ENCODE results near the gene VPS54. TPM values are rescaled to one million over a fixed set of nuclear protein-coding genes. Genes with fewer than 3 reads are reported as not detected.
"Not testable (repeated sequence)": the region's sequence is repeated elsewhere in the genome, so short reads cannot be mapped to it uniquely, and the experiment has no call there.

The VPS54 gene
- total RNA-seq, 1 experiment from 2014 or later, result 35.9 TPM

- no peak for DNase-seq (ENCODE audit: low spot score)
- in situ Hi-C loops (cut with HindIII; ENCODE audit: low sequenced_read_pairs), result no loop called here
Observed at GRCh38 chr2:63853527-63854310, 165.5 kb downstream of the VPS54 start.

- in situ Hi-C loops (cut with HindIII; ENCODE audit: low sequenced_read_pairs), result no loop called here
- no peak for DNase-seq (ENCODE audit: low spot score)
Observed at GRCh38 chr2:63851691-63852311, 167.4 kb downstream of the VPS54 start.

GRCh38 chr2:63850649-63851048, 168.6 kb downstream of the VPS54 start:
- in situ Hi-C loops (cut with HindIII; ENCODE audit: low sequenced_read_pairs), result no loop called here
- no peak for DNase-seq (ENCODE audit: low spot score)

- DNase-seq (ENCODE audit: low spot score), result no peak
- in situ Hi-C loops (cut with HindIII; ENCODE audit: low sequenced_read_pairs), result no loop called here
Observed at GRCh38 chr2:63850204-63850571, 169.0 kb downstream of the VPS54 start.

GRCh38 chr2:63849381-63850203, 169.6 kb downstream of the VPS54 start:
- no peak for DNase-seq (ENCODE audit: low spot score)
- in situ Hi-C loops (cut with HindIII; ENCODE audit: low sequenced_read_pairs), result no loop called here

GRCh38 chr2:63847571-63847970, 171.7 kb downstream of the VPS54 start:
- DNase-seq (ENCODE audit: low spot score); in situ Hi-C loops (cut with HindIII; ENCODE audit: low sequenced_read_pairs): not testable (repeated sequence)

GRCh38 chr2:63846487-63846886, 172.7 kb downstream of the VPS54 start:
- in situ Hi-C loops (cut with HindIII; ENCODE audit: low sequenced_read_pairs), result no loop called here
- DNase-seq (ENCODE audit: low spot score), result no peak

- in situ Hi-C loops (cut with HindIII; ENCODE audit: low sequenced_read_pairs), result no loop called here
- DNase-seq (ENCODE audit: low spot score), result no peak
Observed at GRCh38 chr2:63845866-63846265, 173.4 kb downstream of the VPS54 start.

GRCh38 chr2:63844616-63845015, 174.6 kb downstream of the VPS54 start:
- DNase-seq (ENCODE audit: low spot score), result no peak
- in situ Hi-C loops (cut with HindIII; ENCODE audit: low sequenced_read_pairs), result no loop called here

- DNase-seq (ENCODE audit: low spot score), result no peak
- in situ Hi-C loops (cut with HindIII; ENCODE audit: low sequenced_read_pairs), result no loop called here
Observed at GRCh38 chr2:63843791-63844190, 175.4 kb downstream of the VPS54 start.

- in situ Hi-C loops (cut with HindIII; ENCODE audit: low sequenced_read_pairs), result no loop called here
- no peak for DNase-seq (ENCODE audit: low spot score)
Observed at GRCh38 chr2:63843093-63843492, 176.1 kb downstream of the VPS54 start.

- in situ Hi-C loops (cut with HindIII; ENCODE audit: low sequenced_read_pairs), result no loop called here
- peak; percentile 48 for DNase-seq (ENCODE audit: low spot score)
Observed at GRCh38 chr2:63842149-63843061, 176.8 kb downstream of the VPS54 start.

Other genes with a start within 250 kb of the VPS54 start
- gene UGP2, start 177.5 kb downstream of the VPS54 start, total RNA-seq (2014; rRNA removed; shearing (Covaris generic)), result 43.7 and 80.8 TPM in 2 replicates
- gene PELI1, start 125.0 kb upstream of the VPS54 start, total RNA-seq (2014; rRNA removed; shearing (Covaris generic)), result 0.80 and 4.2 TPM in 2 replicates